GM15510 (cell line): Measurements from ENCODE around the gene EGFR.

Experiments used
- POLR2A ChIP-seq: IDR thresholded peaks from 3 replicates; pipeline ENCODE4 v1.6.1; 2011; ENCODE audit warnings: borderline replicate concordance; ENCODE audit not compliant: insufficient read length; ENCODE audit errors: extremely low read depth

Gene EGFR

DNA sequence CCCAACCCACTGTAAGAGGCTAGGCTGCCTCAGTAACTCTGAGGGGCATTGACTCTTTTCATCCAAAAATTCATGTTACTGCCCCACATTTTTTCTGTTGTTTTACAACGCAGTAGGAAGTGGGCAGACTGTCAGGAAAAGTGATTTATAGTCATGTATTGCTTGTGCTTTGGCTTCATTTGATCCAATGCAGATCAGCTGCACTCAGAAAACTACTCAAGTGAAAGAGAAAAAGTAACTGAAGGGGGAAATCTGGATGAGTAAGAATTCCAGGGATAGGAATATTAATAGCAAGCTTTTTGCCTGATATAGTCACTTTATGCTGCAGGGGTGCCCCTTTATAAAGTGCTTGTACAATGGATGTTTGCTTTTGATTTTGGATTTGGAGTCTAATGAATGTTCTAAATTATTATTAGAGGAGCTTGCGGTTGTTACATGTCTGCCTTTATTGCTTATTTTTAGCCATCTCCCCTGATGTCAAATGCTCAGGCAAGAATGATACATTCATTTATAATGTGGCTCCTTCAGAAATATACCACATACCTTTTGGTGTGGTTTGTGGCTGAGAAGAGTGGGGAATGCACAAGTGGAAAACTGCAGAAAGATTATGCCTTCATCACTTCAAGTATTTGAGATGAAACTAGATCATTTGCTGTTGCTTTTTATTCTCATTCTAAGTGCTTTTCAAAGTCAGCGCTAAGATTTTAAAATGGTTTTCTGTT is 86.1 kb downstream of the EGFR start:
- no peak for TF ChIP-seq POLR2A

DNA sequence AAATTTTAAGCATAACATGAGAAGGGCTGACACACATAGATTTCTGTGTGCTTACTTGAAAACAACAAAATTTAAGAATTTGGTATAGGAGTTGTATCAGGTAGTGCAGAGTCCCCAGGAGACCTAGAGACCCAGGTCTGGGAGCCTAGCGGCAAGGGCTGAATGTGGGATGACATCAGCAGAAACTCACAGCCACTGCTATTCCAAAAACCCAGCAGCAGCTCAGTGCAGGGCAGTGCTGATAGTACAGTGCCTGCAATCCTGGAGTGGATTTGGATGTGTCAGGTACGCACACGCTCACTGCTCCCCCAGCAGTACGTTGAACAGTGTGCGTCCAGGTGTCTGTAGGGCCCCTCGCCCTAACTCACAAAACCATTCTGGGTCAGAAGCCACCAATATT is 87.1 kb downstream of the EGFR start:
- no peak for TF ChIP-seq POLR2A

- TF ChIP-seq POLR2A = no peak
These were observed 89.1 kb downstream of the EGFR start for GRCh38 chr7:55107946-55108345.

DNA sequence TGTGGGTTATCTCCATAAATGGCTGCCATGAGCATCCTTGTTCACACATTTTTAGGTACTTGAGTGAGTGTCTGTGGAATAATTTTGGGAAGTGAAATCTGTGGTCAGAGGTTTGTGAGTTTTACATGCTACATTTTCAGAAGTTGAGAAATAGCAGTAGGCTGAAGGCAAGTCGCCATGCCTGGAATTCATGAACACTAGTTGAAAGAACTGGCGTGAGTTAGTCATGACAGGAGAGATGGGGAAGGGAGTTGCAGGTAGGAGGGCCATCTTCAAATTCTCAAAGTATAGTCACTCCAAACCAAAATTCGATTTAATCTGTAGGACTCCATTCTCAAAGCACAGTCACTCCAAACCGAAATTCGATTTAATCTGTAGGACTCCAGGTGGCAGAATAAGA is 89.6 kb downstream of the EGFR start:
- no peak for TF ChIP-seq POLR2A

DNA sequence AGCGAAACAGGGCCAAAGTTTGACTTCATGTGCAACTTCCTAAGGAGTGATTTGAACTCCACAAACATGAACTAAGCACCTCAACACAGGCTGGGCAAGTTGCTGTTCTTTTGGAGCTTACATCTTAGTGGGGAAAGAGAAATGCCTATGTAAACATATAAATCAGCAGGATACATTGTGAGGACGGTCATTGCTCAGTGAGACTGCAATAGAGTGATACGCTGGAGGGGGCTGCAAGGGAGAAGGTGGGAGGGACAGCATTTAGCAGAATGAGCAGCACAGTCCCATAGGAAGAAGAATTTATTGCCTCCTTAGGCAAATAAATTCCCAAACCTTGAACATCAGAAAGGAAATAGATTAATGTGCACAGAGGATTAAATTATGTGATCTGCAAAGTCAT is 90.0 kb downstream of the EGFR start:
- no peak for TF ChIP-seq POLR2A

GRCh38 chr7:55109404-55110167 is 90.8 kb downstream of the EGFR start:
- TF ChIP-seq POLR2A = no peak

- no peak for TF ChIP-seq POLR2A
These were observed 91.6 kb downstream of the EGFR start for GRCh38 chr7:55110282-55110992.

- no peak for TF ChIP-seq POLR2A
These were observed 92.2 kb downstream of the EGFR start for GRCh38 chr7:55110993-55111361.

DNA sequence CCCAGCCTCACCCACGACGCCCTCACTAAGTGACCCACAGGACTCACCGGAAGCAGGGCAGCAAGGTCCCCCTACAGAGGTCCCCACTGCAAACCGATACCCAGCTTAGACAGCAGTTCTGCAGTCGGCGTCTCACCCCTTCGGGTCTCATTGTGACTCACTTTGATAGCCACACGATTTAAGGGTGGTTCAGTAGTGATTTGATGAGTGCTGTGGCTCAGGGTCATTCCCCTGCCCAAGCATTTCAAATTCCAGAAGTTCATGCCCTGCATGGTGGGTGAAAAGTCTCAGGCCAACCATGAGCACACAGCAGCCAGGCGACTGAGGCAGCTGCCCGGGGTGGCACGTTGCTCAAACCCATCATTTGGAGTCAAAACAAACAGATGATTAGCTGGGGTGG is 93.2 kb downstream of the EGFR start:
- TF ChIP-seq POLR2A = no peak

DNA sequence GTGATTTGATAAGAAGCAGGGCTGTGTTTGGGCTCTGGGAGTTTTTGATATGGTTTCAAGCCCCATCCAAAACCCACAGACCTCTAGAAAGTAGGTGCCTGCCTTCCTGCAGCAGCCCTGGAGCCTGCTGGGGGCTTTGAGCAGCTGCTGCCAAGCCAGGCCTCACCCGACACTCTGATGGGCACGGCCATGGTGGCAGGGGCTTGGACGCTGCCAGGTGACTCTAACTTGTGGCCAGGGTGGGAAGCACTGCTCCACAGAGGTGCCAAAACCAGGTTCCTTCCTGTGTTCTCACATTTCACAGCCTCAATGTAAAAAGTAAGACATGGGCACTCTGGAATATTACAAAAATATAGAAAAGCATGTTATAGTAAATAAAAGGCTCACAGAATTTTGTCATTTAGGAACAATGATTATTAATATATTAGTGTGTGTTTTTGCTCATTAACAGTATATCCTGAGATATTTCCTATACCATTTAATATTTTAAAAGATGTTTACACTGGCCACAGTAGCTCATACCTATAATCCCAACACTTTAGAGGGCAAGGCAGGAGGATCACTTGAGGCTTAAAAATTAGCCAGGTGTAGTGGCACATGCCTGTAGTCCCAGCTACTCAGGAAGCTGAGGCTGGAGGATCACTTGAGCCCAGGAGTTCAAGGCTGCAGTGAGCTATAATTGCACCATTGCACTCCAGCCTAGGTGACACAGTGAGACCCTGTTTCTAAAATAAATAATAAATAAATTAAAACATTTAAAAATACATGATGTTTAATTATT is 95.1 kb downstream of the EGFR start:
- no peak for TF ChIP-seq POLR2A

DNA sequence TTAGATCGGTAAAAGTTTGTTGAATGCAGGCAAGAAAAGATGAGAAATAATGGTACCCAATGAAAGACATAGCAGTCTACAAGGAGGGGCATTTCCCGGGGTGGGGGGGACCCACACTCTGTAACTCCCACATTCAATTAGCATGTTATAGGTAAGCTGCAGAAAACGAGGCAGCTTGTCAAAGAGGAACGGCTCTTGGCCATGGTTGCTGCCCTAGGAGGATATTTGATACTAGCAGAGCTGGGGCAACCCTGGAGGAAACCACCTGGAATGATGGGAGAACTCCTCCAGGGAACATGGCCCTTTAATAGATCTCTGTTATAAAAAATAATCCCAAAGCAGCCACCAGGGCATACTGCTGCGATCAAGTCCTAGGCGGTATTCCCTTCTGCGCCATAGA is 98.5 kb downstream of the EGFR start:
- no peak for TF ChIP-seq POLR2A

- no peak for TF ChIP-seq POLR2A
These were observed 99.6 kb downstream of the EGFR start for GRCh38 chr7:55118426-55118825.

DNA sequence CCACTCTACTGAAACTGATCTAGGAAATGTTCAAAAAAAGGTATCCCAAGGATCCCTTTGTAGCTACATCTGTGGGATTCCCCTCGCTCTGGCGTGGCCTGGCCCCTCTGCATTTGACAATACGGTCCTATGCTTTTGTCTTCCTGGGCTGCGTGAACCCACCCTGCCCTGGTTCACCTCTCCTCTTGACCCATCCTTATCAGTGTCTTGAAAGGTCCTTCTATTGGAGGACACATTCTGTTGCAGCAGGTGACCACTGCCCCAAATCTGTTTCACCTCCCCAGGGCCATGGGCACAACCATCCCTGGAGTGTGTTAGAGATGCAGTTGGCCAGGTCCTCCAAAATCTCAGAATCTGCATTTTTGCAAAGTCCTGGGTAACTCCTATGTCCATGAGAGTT is 100.8 kb downstream of the EGFR start:
- no peak for TF ChIP-seq POLR2A

DNA sequence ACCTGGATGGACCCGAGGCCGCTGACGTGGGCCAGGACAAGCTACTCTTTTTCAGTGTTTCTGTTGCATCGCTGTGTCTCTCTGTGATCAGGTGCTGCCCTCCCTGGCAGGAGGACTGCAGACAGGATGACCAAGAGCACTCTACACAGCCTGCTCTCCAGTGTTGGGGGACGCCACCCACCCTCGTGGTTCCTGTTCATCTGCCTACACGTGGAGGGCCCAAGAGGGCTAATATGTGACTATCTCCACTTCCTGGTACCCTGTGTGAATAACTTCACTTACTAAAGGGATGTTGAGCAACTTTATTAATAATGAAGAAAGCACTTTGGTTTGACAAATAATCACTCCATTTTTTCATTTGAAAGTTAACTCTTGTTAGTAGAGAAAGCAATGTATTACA is 101.3 kb downstream of the EGFR start:
- no peak for TF ChIP-seq POLR2A
